ENCODE data around the gene KAZN. TPM values are rescaled to one million over a fixed set of nuclear protein-coding genes. Genes with fewer than 3 reads are reported as not detected.

The KAZN gene
- total RNA-seq, 2 donors from 2014 or later = 9.8 to 12.2 TPM

GRCh38 chr1:14686701-14687100 lies 88.2 kb downstream of the KAZN start:
- no peak for DNase-seq
- no peak for TF ChIP-seq CTCF (IDR thresholded peaks at IDR 0.05)
- no peak overlapping the region for H3K27ac ChIP-seq
- no peaks in the 10 kb centered on the region for H3K27me3 ChIP-seq
- no peaks in the 10 kb centered on the region for H3K9me3 ChIP-seq
- no peaks in the 10 kb centered on the region for H3K36me3 ChIP-seq
- H3K9ac ChIP-seq (ENCODE audit: low read depth in 2 of 2, low read length in 2 of 2) = no peak overlapping the region
- H3K4me1 ChIP-seq = no peaks in the 10 kb centered on the region
- intact Hi-C loops (cut with DNase I) = no loop called here
- no peak overlapping the region for H3K4me3 ChIP-seq

GRCh38 chr1:14687147-14687546 lies 88.7 kb downstream of the KAZN start:
- intact Hi-C loops (cut with DNase I) = no loop called here
- no peak overlapping the region for H3K4me3 ChIP-seq
- H3K27ac ChIP-seq = no peak overlapping the region
- H3K36me3 ChIP-seq = no peaks in the 10 kb centered on the region
- TF ChIP-seq CTCF (IDR thresholded peaks at IDR 0.05) = no peak
- H3K4me1 ChIP-seq = no peaks in the 10 kb centered on the region
- no peaks in the 10 kb centered on the region for H3K27me3 ChIP-seq
- H3K9ac ChIP-seq (ENCODE audit: low read depth in 2 of 2, low read length in 2 of 2) = no peak overlapping the region
- H3K9me3 ChIP-seq = no peaks in the 10 kb centered on the region
- no peak for DNase-seq

- no peak for TF ChIP-seq CTCF (IDR thresholded peaks at IDR 0.05)
Observed at GRCh38 chr1:14689996-14690615, 91.6 kb downstream of the KAZN start.

GRCh38 chr1:14693949-14694348 lies 95.5 kb downstream of the KAZN start:
- no peaks in the 10 kb centered on the region for H3K36me3 ChIP-seq
- no peak for TF ChIP-seq CTCF (IDR thresholded peaks at IDR 0.05)
- no peaks in the 10 kb centered on the region for H3K4me1 ChIP-seq
- DNase-seq = no peak
- H3K27ac ChIP-seq = no peak overlapping the region
- H3K9me3 ChIP-seq = no peaks in the 10 kb centered on the region
- H3K27me3 ChIP-seq = no peaks in the 10 kb centered on the region
- no peak overlapping the region for H3K4me3 ChIP-seq
- H3K9ac ChIP-seq (ENCODE audit: low read depth in 2 of 2, low read length in 2 of 2) = no peak overlapping the region
- intact Hi-C loops (cut with DNase I) = no loop called here

More at GRCh38 chr1:14689996-14690615, 91.6 kb downstream of the KAZN start:
- no peak overlapping the region for H3K27ac ChIP-seq
- DNase-seq = no peak
- no peaks in the 10 kb centered on the region for H3K27me3 ChIP-seq
- H3K9ac ChIP-seq (ENCODE audit: low read depth in 2 of 2, low read length in 2 of 2) = no peak overlapping the region
- H3K36me3 ChIP-seq = no peaks in the 10 kb centered on the region
- intact Hi-C loops (cut with DNase I) = no loop called here
- H3K4me1 ChIP-seq = no peaks in the 10 kb centered on the region
- H3K4me3 ChIP-seq = no peak overlapping the region
- H3K9me3 ChIP-seq = no peaks in the 10 kb centered on the region

GRCh38 chr1:14694589-14694988 lies 96.1 kb downstream of the KAZN start:
- no peak for TF ChIP-seq CTCF (IDR thresholded peaks at IDR 0.05)
- intact Hi-C loops (cut with DNase I) = no loop called here
- H3K4me1 ChIP-seq = no peaks in the 10 kb centered on the region

More at GRCh38 chr1:14694589-14694988, 96.1 kb downstream of the KAZN start:
- Histone ChIP-seq H3K27me3 (no peaks in the 10 kb centered on the region), H3K9ac (ENCODE audit: low read depth in 2 of 2, low read length in 2 of 2) (no peak overlapping the region), H3K4me3 (no peak overlapping the region), H3K9me3 (no peaks in the 10 kb centered on the region), H3K27ac (no peak overlapping the region), H3K36me3 (no peaks in the 10 kb centered on the region)
- DNase-seq = no peak

Data from colonic mucosa (tissue), 4 donors.